ENCODE data around the gene TASL.

DNA sequence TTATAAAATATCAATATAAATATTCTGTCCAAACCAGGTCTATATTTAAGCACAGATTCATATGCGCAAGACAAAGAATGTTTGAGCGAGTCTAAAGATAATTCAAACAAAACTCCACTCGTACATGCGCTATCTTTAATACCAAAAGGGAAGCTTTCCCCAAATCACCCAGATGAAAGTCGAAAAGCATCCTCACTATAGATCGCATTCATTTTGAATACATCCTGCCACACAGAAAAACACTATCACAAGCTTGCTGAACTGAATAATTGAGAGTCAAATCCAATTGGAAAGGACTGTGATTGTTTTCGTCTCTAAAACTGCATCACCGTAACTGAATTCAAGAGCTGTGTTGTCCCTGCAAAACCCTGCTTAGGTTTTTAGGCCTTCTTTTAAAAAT, 685 bp downstream of the TASL start:
- TF ChIP-seq SP1 (IDR thresholded peaks at IDR 0.05) (no peak), FOXK2 (IDR thresholded peaks at IDR 0.05) (no peak), FOXM1 (IDR thresholded peaks at IDR 0.05; ENCODE audit: borderline replicate concordance) (no peak), ELF4 (IDR thresholded peaks at IDR 0.05) (no peak), HDGF (IDR thresholded peaks at IDR 0.05; ENCODE audit: borderline replicate concordance) (no peak), BHLHE40 (IDR thresholded peaks at IDR 0.05; ENCODE audit: borderline replicate concordance) (no peak), NFRKB (IDR thresholded peaks at IDR 0.05) (no peak), LEF1 (IDR thresholded peaks at IDR 0.05; ENCODE audit: borderline replicate concordance) (no peak), SUZ12 (IDR thresholded peaks at IDR 0.05) (no peak), FOXA1 (IDR thresholded peaks at IDR 0.05) (no peak), TARDBP (IDR thresholded peaks at IDR 0.05) (no peak), ZNF384 (IDR thresholded peaks at IDR 0.05) (no peak), ARNT (IDR thresholded peaks at IDR 0.05) (no peak)
- TF ChIP-seq, protein P1, sequence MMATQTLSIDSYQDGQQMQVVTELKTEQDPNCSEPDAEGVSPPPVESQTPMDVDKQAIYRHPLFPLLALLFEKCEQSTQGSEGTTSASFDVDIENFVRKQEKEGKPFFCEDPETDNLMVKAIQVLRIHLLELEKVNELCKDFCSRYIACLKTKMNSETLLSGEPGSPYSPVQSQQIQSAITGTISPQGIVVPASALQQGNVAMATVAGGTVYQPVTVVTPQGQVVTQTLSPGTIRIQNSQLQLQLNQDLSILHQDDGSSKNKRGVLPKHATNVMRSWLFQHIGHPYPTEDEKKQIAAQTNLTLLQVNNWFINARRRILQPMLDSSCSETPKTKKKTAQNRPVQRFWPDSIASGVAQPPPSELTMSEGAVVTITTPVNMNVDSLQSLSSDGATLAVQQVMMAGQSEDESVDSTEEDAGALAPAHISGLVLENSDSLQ (IDR thresholded peaks at IDR 0.05) = no peak
